Natural killer cell treated with Interleukin-12 subunit alpha and Interleukin-12 subunit beta and Interleukin-15 and Interleukin-18, amount 100 ng/mL, for 72 hours (primary cell): ENCODE results near the gene DNAH8. TPM values are rescaled to one million over a fixed set of nuclear protein-coding genes. Genes with fewer than 3 reads are reported as not detected.
A peak's percentile ranks its signal among the peaks of the same experiment; 100 is the strongest.

Experiments used
- ATAC-seq, 2 donors: fragments of 150-1000 bp; cut with Tn5 transposase in 1 of 2; sonication (Bioruptor Pico), chemical (Tn5 transposase) in 1 of 2; 2 replicates each; pipeline ENCODE4 v1.10.0; 2021
- DNase-seq: peaks from one replicate; pipeline ENCODE4 v3.0.0; 2022; ENCODE audit warnings: low spot score
- H3K27ac Mint-ChIP-seq, 2 donors: 1 replicate in 1 of 2; 2 replicates in 1 of 2; pipeline ENCODE4 v1.8.0; 2022; ENCODE audit warnings: mixed read lengths in 2 of 2, mild to moderate bottlenecking in 1 of 2, moderate library complexity in 1 of 2
- H3K27me3 Mint-ChIP-seq, 2 donors: 1 replicate in 1 of 2; 2 replicates in 1 of 2; pipeline ENCODE4 v1.8.0; 2022; ENCODE audit warnings: mixed read lengths in 2 of 2
- H3K36me3 Mint-ChIP-seq: one replicate; pipeline ENCODE4 v1.8.0; 2022; ENCODE audit warnings: mixed read lengths
- H3K4me1 Mint-ChIP-seq, 2 donors: 1 replicate in 1 of 2; 2 replicates in 1 of 2; pipeline ENCODE4 v1.8.0; 2022; ENCODE audit warnings: low read depth in 2 of 2, mixed read lengths in 2 of 2, mild to moderate bottlenecking in 1 of 2
- H3K4me3 Mint-ChIP-seq: one replicate; pipeline ENCODE4 v1.8.0; 2022; ENCODE audit warnings: mixed read lengths
- H3K9me3 Mint-ChIP-seq: 2 replicates; pipeline ENCODE4 v1.8.0; 2022; ENCODE audit warnings: mixed read lengths
- total RNA-seq, 2 donors: library from RNA; stranded (reverse); gene quantifications; one replicate each; pipeline ENCODE4 v1.2.3, GENCODE V29; 2022

The DNAH8 gene
- total RNA-seq, 2 donors from 2014 or later: 0.12 to 0.22 TPM

DNA sequence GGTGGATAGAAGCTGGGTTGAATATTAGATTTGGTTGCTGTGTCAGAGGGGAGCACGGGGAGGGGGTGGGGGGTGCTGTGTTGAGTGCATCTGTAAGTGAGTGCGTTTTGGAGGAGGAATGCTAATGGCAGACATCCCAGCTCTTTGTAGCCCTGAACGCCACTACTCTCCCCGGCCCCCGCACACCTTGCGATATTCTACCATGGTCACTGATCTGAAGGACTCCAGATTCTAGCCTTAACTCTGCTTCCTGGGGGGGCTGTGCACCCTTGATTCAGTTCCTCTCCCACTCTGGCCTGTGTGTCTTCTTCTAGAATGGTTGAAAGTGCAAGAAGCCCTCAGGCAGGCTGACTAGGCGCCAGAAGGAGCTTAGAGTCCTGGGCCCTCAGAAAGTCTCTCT, 340.6 kb downstream of the DNAH8 start:
- ATAC-seq (no peak), DNase-seq (no peak)
- H3K27ac Mint-ChIP-seq: no peak overlapping the region
- H3K27me3 Mint-ChIP-seq: peaks cover 7 to 8% of the 10 kb centered on the region in 2 donors
- H3K4me3 Mint-ChIP-seq: no peak overlapping the region
- H3K36me3 Mint-ChIP-seq: no peaks in the 10 kb centered on the region
- H3K4me1 Mint-ChIP-seq: peaks cover 21 to 37% of the 10 kb centered on the region in 2 donors
- no peaks in the 10 kb centered on the region for H3K9me3 Mint-ChIP-seq

DNA sequence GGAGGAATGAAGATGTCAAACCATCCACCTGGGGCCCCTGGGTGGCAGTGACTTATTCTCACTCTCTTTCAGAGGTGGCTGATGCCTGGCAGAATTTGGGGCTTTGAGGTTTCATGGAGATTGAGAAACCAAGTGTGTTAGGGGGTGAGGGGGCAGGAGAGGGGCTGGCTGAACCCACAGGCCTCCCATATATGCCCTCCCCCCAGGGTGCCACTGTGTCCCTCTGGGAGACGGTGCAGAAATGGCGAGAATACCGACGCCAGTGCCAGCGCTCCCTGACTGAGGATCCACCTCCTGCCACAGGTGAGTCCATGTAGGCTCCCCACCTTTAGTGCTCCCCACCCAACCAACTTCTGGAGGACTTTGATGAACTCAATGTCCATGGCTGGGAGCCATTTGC, 341.1 kb downstream of the DNAH8 start:
- DNase-seq (no peak), ATAC-seq (no peak)
- H3K27me3 Mint-ChIP-seq: peaks cover 7 to 8% of the 10 kb centered on the region in 2 donors
- H3K27ac Mint-ChIP-seq: no peak overlapping the region
- H3K4me3 Mint-ChIP-seq: no peak overlapping the region
- no peaks in the 10 kb centered on the region for H3K9me3 Mint-ChIP-seq
- H3K36me3 Mint-ChIP-seq: no peaks in the 10 kb centered on the region
- H3K4me1 Mint-ChIP-seq: peaks cover 15 to 31% of the 10 kb centered on the region in 2 donors

DNA sequence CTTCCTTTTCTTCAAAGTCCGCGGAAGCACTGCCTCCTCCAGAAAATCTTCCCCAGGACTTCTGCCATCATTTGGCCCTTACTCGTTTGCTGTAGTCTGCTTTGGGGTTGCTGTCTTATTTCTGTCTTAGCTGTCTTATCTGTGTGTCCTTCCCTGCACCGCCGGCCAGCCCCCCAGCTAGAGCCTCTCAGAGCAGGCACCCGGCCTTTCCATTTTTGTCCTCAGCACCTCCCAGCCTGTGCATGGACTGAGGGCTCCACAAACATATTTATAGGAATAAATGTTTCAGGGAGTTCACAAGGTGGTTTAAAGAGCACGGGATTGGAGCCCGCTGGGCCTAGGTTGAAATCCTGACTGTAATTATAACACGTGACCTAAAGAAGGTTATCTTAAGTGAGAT, 341.6 kb downstream of the DNAH8 start:
- ATAC-seq: no peak
- Mint-ChIP-seq H3K4me3 (no peak overlapping the region), H3K36me3 (no peaks in the 10 kb centered on the region), H3K27ac (no peak overlapping the region), H3K9me3 (no peaks in the 10 kb centered on the region), H3K27me3 (peaks cover 5 to 8% of the 10 kb centered on the region in 2 donors), H3K4me1 (peaks cover 11 to 28% of the 10 kb centered on the region in 2 donors)
- DNase-seq: no peak

DNA sequence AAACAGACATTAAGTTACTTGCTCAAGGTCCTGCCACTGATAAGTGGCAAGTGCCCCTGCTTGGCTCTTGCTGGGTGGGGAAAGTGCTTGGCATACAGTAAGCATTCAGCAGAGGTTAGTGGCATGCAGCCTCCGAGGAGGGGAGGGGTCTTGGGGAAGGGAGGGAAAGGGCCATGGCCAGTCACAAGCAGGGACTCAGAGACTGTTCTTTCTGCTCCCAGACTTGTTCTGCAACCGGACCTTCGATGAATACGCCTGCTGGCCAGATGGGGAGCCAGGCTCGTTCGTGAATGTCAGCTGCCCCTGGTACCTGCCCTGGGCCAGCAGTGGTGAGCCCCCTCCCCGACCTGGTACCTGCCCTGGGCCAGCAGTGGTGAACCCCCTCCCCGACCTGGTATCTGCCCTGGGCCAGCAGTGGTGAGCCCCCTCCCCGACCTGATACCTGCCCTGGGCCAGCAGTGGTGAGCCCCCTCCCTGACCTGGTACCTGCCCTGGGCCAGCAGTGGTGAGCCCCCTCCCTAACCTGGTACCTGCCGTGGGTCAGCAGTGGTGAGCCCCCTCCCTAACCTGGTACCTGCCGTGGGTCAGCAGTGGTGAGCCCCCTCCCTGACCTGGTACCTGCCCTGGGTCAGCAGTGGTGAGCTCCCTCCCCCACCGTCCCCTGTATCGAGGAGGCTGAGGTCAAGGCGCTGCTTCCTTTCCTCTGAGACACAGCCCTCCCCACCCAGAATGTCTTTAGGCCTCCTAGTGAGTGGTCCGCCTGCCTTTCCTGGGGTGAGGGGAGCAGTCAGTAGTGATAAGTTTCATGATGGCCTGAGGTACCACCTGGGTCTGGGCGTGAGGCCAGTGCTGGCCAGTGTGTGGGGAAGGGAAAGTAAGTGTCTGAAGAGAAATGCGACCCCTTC, 342.4 kb downstream of the DNAH8 start:
- ATAC-seq (no peak), DNase-seq (no peak)
- H3K9me3 Mint-ChIP-seq: no peaks in the 10 kb centered on the region
- H3K4me1 Mint-ChIP-seq: peaks cover 6 to 24% of the 10 kb centered on the region in 2 donors
- H3K27ac Mint-ChIP-seq: no peak overlapping the region
- H3K27me3 Mint-ChIP-seq: peaks cover 0 to 6% of the 10 kb centered on the region in 2 donors
- no peaks in the 10 kb centered on the region for H3K36me3 Mint-ChIP-seq
- no peak overlapping the region for H3K4me3 Mint-ChIP-seq

DNA sequence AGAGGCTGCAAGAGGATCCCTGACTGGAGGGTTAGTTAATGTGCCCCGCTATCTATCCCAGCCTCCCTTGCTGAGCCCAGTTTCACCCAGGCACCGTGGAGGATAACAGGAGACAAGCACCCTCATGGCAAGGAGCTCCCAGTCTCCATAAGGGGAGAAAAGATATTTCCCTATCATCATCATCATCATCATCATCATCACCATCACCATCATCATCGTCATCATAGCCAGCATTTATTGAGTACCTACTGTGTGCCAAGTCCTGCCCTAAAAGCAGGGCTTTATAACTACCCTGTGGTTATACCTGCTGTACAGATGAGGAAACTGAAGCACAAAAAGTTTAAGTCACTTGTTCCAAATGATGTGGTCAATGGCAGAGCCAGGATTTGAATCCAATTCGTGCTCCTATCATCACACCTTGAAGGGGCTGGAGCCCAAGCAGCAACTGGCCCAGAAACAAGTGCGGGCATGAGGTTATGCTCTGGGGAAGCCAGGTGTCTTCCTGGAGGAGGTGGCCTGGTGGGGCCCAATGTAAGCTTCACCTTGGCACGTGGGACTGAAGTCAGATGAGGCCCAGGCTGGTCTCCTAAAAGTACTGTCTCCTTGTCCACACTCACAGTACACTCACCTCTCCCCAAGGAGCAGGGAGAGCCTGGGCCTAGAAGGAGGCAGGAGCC, 343.5 kb downstream of the DNAH8 start:
- no peaks in the 10 kb centered on the region for H3K36me3 Mint-ChIP-seq
- H3K4me3 Mint-ChIP-seq: no peak overlapping the region
- H3K27ac Mint-ChIP-seq: no peak overlapping the region
- no peaks in the 10 kb centered on the region for H3K9me3 Mint-ChIP-seq
- H3K4me1 Mint-ChIP-seq: peaks cover 0 to 16% of the 10 kb centered on the region in 2 donors
- DNase-seq (no peak), ATAC-seq (no peak)
- H3K27me3 Mint-ChIP-seq: peaks cover 0 to 6% of the 10 kb centered on the region in 2 donors

DNA sequence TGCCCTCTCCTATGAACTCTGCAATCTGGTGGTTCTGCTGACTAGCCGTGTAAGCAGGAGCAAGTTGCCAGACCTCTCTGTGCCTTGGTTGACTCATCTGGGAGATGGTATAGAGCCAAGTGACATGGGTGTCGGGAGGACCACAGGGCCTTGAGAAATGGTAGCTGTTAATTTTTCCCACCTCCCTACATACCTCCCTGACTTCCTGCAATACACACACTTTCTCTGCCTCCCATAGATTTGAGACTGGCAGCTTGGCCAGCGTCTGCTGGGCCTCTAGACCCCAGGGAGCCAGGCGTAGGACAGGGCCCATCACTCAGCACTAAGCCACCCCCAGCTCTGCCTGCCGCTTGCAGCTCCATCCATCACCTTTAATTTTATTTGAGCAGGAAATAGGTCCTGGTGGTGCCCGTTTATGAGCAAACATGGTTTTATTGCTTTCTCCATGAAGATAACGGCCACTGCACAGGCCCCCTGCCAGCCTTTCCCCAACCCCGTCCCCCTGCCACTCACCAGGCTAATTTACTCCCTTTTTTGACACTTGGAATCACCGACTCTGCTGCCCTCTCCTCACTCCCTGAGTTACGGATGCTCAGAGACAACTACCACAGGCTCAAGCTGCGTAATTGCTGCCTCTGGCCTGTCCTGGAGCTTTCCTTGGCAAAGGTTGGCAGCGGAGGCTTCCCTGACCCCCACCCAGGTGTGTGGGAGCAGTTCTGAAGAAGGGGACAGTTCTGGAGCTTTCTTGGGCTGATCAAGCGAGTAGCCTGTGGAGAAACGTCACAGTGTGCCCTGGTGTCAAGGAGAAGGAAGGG, 344.6 kb downstream of the DNAH8 start:
- ATAC-seq: no peak
- peaks cover 0 to 12% of the 10 kb centered on the region in 2 donors for H3K4me1 Mint-ChIP-seq
- H3K9me3 Mint-ChIP-seq: no peaks in the 10 kb centered on the region
- H3K27me3 Mint-ChIP-seq: peaks cover 4% of the 10 kb centered on the region in 2 donors
- no peak for DNase-seq
- no peak overlapping the region for H3K27ac Mint-ChIP-seq
- no peaks in the 10 kb centered on the region for H3K36me3 Mint-ChIP-seq
- no peak overlapping the region for H3K4me3 Mint-ChIP-seq

DNA sequence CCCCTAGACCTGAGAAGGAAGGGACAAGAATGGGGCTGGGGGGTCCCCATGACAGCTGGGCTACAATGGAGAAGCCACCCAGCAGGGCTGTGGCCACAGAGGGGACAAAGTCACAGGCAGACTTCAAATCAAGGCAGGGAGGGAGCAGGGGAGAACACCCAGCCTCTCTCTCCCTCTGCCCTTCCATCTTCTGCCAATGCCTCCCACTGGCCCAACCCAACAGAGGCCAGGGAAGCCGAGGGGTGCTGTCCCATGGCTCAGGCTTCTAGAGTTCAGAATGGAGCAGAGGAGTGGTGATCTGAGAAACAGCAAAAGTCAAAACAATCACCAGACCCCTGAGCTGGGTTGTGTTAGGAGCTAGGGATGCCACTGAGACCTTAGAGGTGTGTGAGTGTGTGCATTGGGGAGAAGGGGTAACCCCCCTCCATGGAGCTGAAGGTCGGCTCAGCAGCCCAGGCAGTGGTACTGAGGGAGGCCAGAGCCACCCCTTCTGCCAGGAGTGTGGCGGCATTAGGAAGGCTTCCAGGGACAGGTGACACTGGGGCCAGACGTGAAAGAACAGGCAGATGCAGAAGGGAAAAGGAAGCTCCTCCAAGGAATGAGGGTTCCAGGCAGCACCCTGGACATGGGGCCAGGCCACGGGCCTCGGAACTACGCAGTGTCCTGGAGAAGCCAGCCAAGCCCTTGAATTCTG, 345.5 kb downstream of the DNAH8 start:
- Mint-ChIP-seq H3K4me3 (no peak overlapping the region), H3K9me3 (no peaks in the 10 kb centered on the region), H3K36me3 (no peaks in the 10 kb centered on the region), H3K27me3 (peaks cover 7 to 8% of the 10 kb centered on the region in 2 donors), H3K27ac (no peak overlapping the region), H3K4me1 (peaks cover 0 to 12% of the 10 kb centered on the region in 2 donors)
- DNase-seq (no peak), ATAC-seq (peak in 1 of 2 donors; percentile 25)

DNA sequence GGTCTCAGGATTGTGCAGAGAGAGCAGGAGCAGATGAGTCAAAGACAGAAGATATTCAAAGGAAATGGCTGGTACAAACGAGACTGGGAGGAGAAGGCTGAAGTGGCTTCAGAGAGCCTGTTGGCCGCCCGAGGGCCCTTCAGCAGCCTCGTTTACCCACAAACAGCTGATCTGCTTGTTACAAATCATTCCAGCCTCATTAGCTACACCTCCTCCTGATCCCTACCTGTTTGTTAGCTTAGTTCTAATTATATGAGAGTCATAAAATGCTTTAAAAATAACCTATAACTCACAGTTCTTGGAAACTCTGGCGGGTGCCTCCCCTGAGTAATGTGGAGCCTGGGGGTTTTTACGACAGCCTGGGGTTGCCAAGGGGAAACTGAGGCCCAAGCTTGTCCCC, 346.1 kb downstream of the DNAH8 start:
- no peak overlapping the region for H3K4me3 Mint-ChIP-seq
- peaks cover 8 to 9% of the 10 kb centered on the region in 2 donors for H3K27me3 Mint-ChIP-seq
- DNase-seq (no peak), ATAC-seq (no peak)
- no peaks in the 10 kb centered on the region for H3K9me3 Mint-ChIP-seq
- H3K4me1 Mint-ChIP-seq: peaks cover 0 to 12% of the 10 kb centered on the region in 2 donors
- H3K27ac Mint-ChIP-seq: no peak overlapping the region
- H3K36me3 Mint-ChIP-seq: no peaks in the 10 kb centered on the region

DNA sequence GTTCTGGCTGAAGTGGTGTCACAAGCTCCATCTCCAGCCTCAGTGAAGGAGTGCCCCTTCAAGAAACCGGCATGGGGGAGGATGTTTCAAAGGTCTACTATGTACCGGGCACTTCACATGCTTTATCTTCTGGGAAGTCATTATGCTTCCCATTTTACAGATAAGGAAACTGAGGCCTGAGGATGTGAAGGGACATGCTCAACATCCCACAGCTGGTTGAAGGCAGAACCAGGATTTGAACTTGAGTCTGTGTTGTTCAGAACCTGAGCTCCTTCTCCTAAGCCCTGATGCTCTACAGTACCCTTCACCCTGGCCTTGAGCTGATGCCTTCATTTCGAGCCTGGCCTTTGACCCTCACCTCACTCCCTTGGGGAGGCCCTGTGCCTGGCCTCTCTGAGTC, 346.5 kb downstream of the DNAH8 start:
- Mint-ChIP-seq H3K4me1 (peaks cover 0 to 12% of the 10 kb centered on the region in 2 donors), H3K36me3 (no peaks in the 10 kb centered on the region), H3K9me3 (no peaks in the 10 kb centered on the region), H3K27ac (no peak overlapping the region), H3K27me3 (peaks cover 8 to 12% of the 10 kb centered on the region in 2 donors), H3K4me3 (no peak overlapping the region)
- DNase-seq (no peak), ATAC-seq (no peak)

DNA sequence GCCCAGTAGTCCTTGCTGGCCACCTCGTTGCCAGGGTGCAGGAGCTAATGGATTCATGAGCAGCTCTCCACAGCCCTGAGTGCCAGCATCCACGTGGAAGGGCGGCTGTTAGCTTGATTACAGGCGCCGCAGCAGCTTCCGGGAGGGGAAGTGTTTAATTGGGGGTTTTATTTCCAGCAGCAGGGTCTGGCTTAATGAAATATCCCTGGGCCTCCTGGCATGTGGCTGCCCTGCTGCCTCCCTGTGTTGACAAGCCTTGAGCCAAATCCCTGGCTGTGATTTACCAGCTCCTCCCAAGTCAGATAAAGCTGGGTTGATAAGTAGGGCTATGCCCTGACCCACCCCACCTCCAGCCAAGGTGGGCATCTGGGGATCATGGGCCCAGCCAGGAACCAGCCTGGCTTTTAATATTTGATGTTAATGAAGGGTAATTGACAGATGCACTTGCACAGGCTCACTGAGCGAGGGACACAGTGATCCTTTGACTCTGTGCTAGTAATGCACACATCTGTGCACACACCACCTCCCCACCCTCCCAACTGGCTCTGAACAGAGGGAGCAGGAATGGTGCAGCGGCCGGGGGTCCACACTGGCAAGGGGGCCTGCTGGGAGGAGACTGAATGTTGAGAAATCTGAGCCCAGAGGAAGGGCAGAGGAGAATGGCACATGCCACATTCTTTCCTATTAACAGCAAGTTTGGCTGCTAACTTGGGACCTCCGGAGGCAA, 347.1 kb downstream of the DNAH8 start:
- peaks cover 8 to 12% of the 10 kb centered on the region in 2 donors for H3K27me3 Mint-ChIP-seq
- H3K4me3 Mint-ChIP-seq: no peak overlapping the region
- no peak for DNase-seq
- no peak for ATAC-seq
- peaks cover 0 to 12% of the 10 kb centered on the region in 2 donors for H3K4me1 Mint-ChIP-seq
- H3K36me3 Mint-ChIP-seq: no peaks in the 10 kb centered on the region
- H3K9me3 Mint-ChIP-seq: no peaks in the 10 kb centered on the region
- no peak overlapping the region for H3K27ac Mint-ChIP-seq

DNA sequence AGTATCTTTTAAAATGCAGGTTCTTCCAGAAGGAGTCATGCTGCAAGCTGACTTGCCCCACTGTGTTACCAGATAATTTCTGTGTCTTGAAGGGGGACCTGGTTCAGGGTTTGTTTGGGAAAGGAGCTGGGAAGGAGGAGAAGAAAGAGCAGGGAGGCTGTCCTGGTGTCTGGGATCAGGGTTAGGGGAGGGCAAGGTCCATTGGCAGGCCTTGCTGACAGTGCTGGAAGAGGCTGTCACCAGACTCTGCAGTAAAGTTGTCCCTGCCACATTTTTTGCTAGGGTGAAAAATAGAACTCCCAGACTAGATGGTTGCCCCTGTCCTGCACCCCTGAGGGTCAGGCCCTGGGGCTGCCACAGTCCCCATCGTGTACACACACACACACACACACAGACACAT, 348.4 kb downstream of the DNAH8 start:
- Mint-ChIP-seq H3K27me3 (peaks cover 8 to 12% of the 10 kb centered on the region in 2 donors), H3K4me1 (peaks cover 0 to 5% of the 10 kb centered on the region in 2 donors), H3K36me3 (no peaks in the 10 kb centered on the region), H3K9me3 (no peaks in the 10 kb centered on the region), H3K27ac (no peak overlapping the region), H3K4me3 (no peak overlapping the region)
- ATAC-seq: no peak
- no peak for DNase-seq

DNA sequence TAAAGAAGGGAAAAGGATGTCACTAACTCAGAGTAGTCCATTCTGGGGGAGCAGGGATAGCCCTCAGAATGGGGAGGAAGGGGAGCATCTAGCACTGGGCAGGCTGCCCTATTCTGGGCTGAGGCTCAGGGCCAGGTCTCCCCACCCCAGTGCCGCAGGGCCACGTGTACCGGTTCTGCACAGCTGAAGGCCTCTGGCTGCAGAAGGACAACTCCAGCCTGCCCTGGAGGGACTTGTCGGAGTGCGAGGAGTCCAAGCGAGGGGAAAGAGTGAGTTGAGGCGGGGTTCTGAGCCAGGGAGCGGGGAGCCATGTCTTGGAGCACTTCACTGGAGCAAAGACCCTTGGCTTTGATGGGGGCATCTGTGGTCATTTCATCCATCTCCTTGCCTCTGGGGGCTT, 350.4 kb downstream of the DNAH8 start:
- DNase-seq: no peak
- Mint-ChIP-seq H3K9me3 (no peaks in the 10 kb centered on the region), H3K27me3 (peaks cover 8% of the 10 kb centered on the region in 2 donors), H3K4me3 (no peak overlapping the region), H3K36me3 (no peaks in the 10 kb centered on the region), H3K4me1 (no peaks in the 10 kb centered on the region), H3K27ac (no peak overlapping the region)
- ATAC-seq: no peak

DNA sequence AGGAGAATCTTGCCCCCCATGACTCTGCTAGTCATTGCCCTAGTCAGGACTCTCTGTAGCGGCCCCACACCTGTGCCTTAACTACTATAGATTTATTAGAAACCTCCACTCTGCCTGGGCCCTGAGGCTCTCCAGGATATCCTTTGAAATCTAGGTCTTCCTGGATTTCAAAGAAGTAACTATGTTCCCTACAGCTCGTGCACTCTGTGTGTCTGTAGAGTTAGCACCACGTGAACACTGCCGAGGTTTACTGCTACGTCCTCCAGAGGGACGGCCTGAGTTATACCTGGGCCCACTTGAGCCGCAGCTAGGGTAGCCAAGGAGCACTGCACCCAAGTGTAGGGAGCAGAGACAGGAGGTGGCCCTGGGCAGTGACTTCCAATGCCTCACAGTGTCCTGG, 353.3 kb downstream of the DNAH8 start:
- no peak for ATAC-seq
- no peak for DNase-seq
- no peaks in the 10 kb centered on the region for H3K4me1 Mint-ChIP-seq
- H3K27me3 Mint-ChIP-seq: peaks cover 11 to 15% of the 10 kb centered on the region in 2 donors
- no peaks in the 10 kb centered on the region for H3K9me3 Mint-ChIP-seq
- H3K27ac Mint-ChIP-seq: no peak overlapping the region
- no peaks in the 10 kb centered on the region for H3K36me3 Mint-ChIP-seq
- no peak overlapping the region for H3K4me3 Mint-ChIP-seq
